ENCODE data around the gene CHCHD3. TPM values are rescaled to one million over a fixed set of nuclear protein-coding genes. Genes with fewer than 3 reads are reported as not detected.

Gene CHCHD3
- total RNA-seq, 1 experiment from 2014 or later = 89.9 TPM

DNA sequence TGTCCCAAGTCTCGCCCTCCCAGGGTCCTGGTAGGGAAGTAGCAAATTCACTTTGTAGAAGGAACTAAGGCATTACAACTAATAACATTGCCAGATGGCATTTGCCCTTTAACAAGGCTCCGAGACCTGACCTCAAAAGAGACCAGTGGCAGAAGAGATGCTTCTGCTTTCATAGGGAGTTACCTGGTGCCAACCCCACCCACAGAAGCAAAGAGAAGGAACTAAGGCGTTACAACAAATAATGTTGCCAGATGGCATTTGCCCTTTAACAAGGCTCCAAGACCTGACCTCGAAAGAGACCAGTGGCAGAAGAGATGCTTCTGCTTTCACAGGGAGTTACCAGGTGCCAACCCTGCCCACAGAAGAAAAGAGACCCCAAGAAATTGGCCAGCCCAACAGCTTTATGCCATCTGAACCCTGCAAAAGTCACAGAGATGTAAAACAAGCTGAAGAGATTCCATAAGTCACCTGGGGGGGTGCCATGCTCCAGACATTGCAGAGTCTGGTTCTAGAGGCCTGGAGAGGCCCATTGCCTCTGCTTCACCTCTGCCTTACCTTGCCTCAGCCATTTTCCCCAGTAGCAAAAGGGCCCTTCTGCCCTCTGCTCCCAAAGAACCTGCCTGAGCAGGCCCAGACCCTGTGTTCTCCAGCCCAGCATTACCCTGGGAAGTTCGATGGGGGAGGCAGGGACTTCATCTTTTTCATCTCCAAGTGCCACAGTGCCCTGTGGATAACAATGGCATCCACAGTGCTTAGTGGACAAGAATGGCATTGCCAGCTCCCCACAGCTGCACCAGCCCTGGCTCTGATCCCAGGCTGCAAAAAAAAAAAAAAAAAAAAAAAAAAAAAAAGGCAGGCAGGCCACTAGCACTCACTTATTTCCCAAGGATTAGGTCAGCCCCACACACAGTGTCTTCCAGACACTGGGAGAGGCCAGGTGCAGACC lies 326.1 kb downstream of the CHCHD3 start:
- CTCF ChIA-PET = no interaction called here
- no peak overlapping the region for H3K4me3 Mint-ChIP-seq (ENCODE audit: low read depth, unreplicated experiment)
- H3K27ac Mint-ChIP-seq (ENCODE audit: unreplicated experiment) = no peak overlapping the region
- H3K9me3 Mint-ChIP-seq (ENCODE audit: low read depth, unreplicated experiment) = no peaks in the 10 kb centered on the region
- intact Hi-C loops (cut with micrococcal nuclease; ENCODE audit: unreplicated experiment) = no loop called here
- no peak for DNase-seq
- TF ChIP-seq, protein P1, sequence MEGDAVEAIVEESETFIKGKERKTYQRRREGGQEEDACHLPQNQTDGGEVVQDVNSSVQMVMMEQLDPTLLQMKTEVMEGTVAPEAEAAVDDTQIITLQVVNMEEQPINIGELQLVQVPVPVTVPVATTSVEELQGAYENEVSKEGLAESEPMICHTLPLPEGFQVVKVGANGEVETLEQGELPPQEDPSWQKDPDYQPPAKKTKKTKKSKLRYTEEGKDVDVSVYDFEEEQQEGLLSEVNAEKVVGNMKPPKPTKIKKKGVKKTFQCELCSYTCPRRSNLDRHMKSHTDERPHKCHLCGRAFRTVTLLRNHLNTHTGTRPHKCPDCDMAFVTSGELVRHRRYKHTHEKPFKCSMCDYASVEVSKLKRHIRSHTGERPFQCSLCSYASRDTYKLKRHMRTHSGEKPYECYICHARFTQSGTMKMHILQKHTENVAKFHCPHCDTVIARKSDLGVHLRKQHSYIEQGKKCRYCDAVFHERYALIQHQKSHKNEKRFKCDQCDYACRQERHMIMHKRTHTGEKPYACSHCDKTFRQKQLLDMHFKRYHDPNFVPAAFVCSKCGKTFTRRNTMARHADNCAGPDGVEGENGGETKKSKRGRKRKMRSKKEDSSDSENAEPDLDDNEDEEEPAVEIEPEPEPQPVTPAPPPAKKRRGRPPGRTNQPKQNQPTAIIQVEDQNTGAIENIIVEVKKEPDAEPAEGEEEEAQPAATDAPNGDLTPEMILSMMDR (IDR thresholded peaks at IDR 0.05; ENCODE audit: unreplicated experiment) = no peak
- BruUV-seq (replicated peaks) = no TSS peak
- no peaks in the 10 kb centered on the region for H3K4me1 Mint-ChIP-seq (ENCODE audit: low read depth, unreplicated experiment)
- peaks cover 22% of the 10 kb centered on the region for H3K27me3 Mint-ChIP-seq (ENCODE audit: unreplicated experiment)
- no peaks in the 10 kb centered on the region for H3K36me3 Mint-ChIP-seq (ENCODE audit: insufficient read depth, unreplicated experiment)

DNA sequence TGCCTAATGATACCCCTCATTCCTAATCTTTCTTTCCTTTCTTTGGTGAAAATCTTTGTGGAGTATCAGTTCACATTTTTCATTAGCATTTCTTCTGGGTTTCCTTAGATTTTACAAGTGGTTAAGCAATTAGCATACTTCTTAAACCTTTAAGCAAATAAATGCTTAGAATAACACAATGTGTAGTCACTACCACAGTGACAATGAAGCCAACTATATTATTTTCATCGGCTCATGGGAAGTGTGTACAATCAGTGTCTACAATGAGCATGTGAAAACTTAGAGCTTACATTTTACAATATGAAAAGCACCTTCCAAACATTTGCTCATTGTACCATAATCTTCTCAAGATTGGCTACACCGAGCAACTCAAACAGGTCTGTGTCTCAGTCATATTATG lies 329.5 kb downstream of the CHCHD3 start:
- H3K36me3 Mint-ChIP-seq (ENCODE audit: insufficient read depth, unreplicated experiment) = no peaks in the 10 kb centered on the region
- CTCF ChIA-PET = no interaction called here
- no peak overlapping the region for H3K4me3 Mint-ChIP-seq (ENCODE audit: low read depth, unreplicated experiment)
- no TSS peak for BruUV-seq (replicated peaks)
- H3K4me1 Mint-ChIP-seq (ENCODE audit: low read depth, unreplicated experiment) = no peaks in the 10 kb centered on the region
- H3K27me3 Mint-ChIP-seq (ENCODE audit: unreplicated experiment) = peaks cover 56% of the 10 kb centered on the region
- TF ChIP-seq, protein P1 (IDR thresholded peaks at IDR 0.05; ENCODE audit: unreplicated experiment) = no peak
- intact Hi-C loops (cut with micrococcal nuclease; ENCODE audit: unreplicated experiment) = no loop called here
- H3K9me3 Mint-ChIP-seq (ENCODE audit: low read depth, unreplicated experiment) = no peaks in the 10 kb centered on the region
- no peak overlapping the region for H3K27ac Mint-ChIP-seq (ENCODE audit: unreplicated experiment)
- no peak for DNase-seq

DNA sequence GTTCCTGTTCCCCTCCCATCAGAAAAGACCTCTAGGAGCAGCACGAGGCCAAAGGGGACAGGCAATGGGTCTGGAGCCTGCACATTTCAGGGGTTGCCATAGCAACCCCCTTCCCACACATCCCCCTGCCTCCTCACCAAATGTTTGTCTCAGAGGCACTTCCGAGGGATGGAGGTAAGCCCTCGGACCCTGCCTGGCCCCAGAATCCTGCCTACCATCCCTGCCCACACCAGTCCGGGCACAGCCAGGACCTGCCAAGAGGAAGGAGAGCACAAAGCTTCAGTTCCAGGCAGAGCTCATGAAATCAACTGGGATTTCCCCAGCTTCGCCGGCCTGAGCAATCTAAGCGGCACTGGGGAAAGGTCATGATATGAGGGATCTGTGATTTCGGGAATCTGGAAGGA lies 330.6 kb downstream of the CHCHD3 start:
- Mint-ChIP-seq H3K4me3 (ENCODE audit: low read depth, unreplicated experiment) (no peak overlapping the region), H3K36me3 (ENCODE audit: insufficient read depth, unreplicated experiment) (no peaks in the 10 kb centered on the region), H3K27ac (ENCODE audit: unreplicated experiment) (no peak overlapping the region), H3K9me3 (ENCODE audit: low read depth, unreplicated experiment) (no peaks in the 10 kb centered on the region), H3K27me3 (ENCODE audit: unreplicated experiment) (peaks cover 67% of the 10 kb centered on the region), H3K4me1 (ENCODE audit: low read depth, unreplicated experiment) (no peaks in the 10 kb centered on the region)
- no TSS peak for BruUV-seq (replicated peaks)
- DNase-seq = no peak
- intact Hi-C loops (cut with micrococcal nuclease; ENCODE audit: unreplicated experiment) = no loop called here
- TF ChIP-seq, protein P1 (IDR thresholded peaks at IDR 0.05; ENCODE audit: unreplicated experiment) = no peak
- CTCF ChIA-PET = no interaction called here

DNA sequence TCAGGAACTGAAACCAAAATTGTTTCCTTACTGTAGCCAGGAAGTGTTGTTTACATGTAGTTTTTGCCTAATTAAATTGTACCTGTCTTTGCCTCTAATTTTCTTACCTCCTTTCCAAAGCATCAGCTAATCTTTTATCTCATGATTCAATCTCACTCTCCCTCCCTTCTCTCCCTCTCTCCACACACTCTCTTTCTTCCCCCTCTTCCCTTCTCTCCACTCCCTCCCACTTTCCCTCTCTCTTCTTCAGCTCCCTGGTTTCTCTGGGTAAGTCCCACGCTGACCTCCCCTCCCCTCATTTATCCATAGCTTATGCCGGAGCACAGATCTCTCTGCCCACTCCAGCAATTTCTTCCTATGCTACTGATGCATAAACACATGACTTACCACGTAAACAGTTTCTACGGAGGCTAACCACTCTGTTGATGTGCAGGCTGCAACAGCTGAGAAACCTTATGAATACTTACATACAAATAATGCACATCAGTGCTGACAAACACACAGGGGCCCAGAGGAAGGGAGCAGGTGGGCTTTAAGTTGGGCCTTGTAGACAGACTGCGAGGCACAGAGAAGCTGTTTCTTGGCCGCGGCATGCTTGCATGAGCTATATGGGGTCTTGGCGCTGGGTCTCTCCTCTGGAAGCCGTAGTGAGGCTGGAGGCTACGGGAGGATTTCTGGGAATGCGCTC lies 331.2 kb downstream of the CHCHD3 start:
- Mint-ChIP-seq H3K27ac (ENCODE audit: unreplicated experiment) (no peak overlapping the region), H3K4me3 (ENCODE audit: low read depth, unreplicated experiment) (no peak overlapping the region), H3K36me3 (ENCODE audit: insufficient read depth, unreplicated experiment) (no peaks in the 10 kb centered on the region), H3K9me3 (ENCODE audit: low read depth, unreplicated experiment) (peaks cover 2% of the 10 kb centered on the region), H3K4me1 (ENCODE audit: low read depth, unreplicated experiment) (no peaks in the 10 kb centered on the region), H3K27me3 (ENCODE audit: unreplicated experiment) (peaks cover 71% of the 10 kb centered on the region)
- TF ChIP-seq, protein P1 (IDR thresholded peaks at IDR 0.05; ENCODE audit: unreplicated experiment) = no peak
- no peak for DNase-seq
- intact Hi-C loops (cut with micrococcal nuclease; ENCODE audit: unreplicated experiment) = no loop called here
- CTCF ChIA-PET = no interaction called here
- BruUV-seq (replicated peaks) = no TSS peak

Data from Calu3 (cell line).